ENCODE measurements around the gene ZNF653. TPM values are rescaled to one million over a fixed set of nuclear protein-coding genes. Genes with fewer than 3 reads are reported as not detected.

Gene ZNF653
- total and polyA plus RNA-seq, 2 donors (not counting 1 experiment from before 2014, with no cell fraction given): 24.2 to 26.2 TPM

GRCh38 chr19:11453468-11454341 lies 51.9 kb downstream of the ZNF653 start:
- H3K36me3 ChIP-seq (replicated peaks in 1 of 2; ENCODE audit: control extremely low read depth in 1 of 2, control insufficient read depth in 1 of 2, extremely low read depth in 1 of 2, insufficient read depth in 2 of 2, low read length in 1 of 2): peaks cover 0 to 16% of the 10 kb centered on the region in 2 experiments
- intact Hi-C loops (cut with micrococcal nuclease): no loop called here
- H4K20me1 ChIP-seq (ENCODE audit: control insufficient read depth, insufficient read depth, low read length, poor library complexity, severe bottlenecking): no peaks in the 10 kb centered on the region
- WGBS (ENCODE audit: insufficient coverage): 70% methylated on average over 19 of the region's 27 CpGs
- no peaks in the 10 kb centered on the region for H3K9me3 Mint-ChIP-seq (ENCODE audit: insufficient read depth)
- no peak overlapping the region for H3K4me3 Mint-ChIP-seq
- no peaks in the 10 kb centered on the region for H3K9me3 ChIP-seq (ENCODE audit: control extremely low read depth in 1 of 3, control insufficient read depth in 2 of 3, insufficient read depth in 1 of 3, low read length in 2 of 3)
- peaks cover 0 to 3% (median 0%) of the 10 kb centered on the region in 4 experiments for H3K27me3 ChIP-seq (replicated peaks in 1 of 4; ENCODE audit: control extremely low read depth in 1 of 4, control insufficient read depth in 3 of 4, insufficient read depth in 4 of 4, low read length in 3 of 4)
- peak overlapping the region; percentile 37 for H3K4me2 ChIP-seq (replicated peaks; ENCODE audit: low read depth, low read length, poor library complexity, severe bottlenecking)
- H3K9ac ChIP-seq (ENCODE audit: low read length): no peak overlapping the region
- H2AFZ ChIP-seq (ENCODE audit: insufficient read depth, low read depth, low read length, poor library complexity, severe bottlenecking): no peak overlapping the region
- peak; percentile 39 for ATAC-seq (ENCODE audit: low read depth)
- TF ChIP-seq CTCF (IDR thresholded peaks at IDR 0.05): peak; percentile 65
- TF ChIP-seq EZH2 (IDR thresholded peaks at IDR 0.05; ENCODE audit: borderline replicate concordance, insufficient read depth, low read depth, low read length, poor library complexity, severe bottlenecking): no peak
- H3K79me2 ChIP-seq (ENCODE audit: control insufficient read depth, insufficient read depth, low read length): no peaks in the 10 kb centered on the region
- CTCF ChIA-PET: no interaction called here
- no peaks in the 10 kb centered on the region for H3K27me3 Mint-ChIP-seq
- DNase-seq: peak; percentile 54
- no peak overlapping the region for H3K27ac Mint-ChIP-seq
- H3K27ac ChIP-seq (ENCODE audit: low read length in 2 of 2): no peak overlapping the region
- H3K4me1 ChIP-seq (ENCODE audit: control insufficient read depth in 2 of 2, insufficient read depth in 2 of 2, low read length in 2 of 2): peaks cover 0 to 5% of the 10 kb centered on the region in 2 donors
- H3K4me1 Mint-ChIP-seq: peaks cover 8% of the 10 kb centered on the region
- H3K4me3 ChIP-seq (ENCODE audit: control extremely low read depth in 1 of 5, extremely low read depth in 1 of 5, insufficient read depth in 1 of 5, low read depth in 2 of 5, low read length in 4 of 5): no peak overlapping the region
- POLR2A ChIA-PET: no interaction called here
